ENCODE results near the gene PEX14. TPM values are rescaled to one million over a fixed set of nuclear protein-coding genes. Genes with fewer than 3 reads are reported as not detected.

Gene PEX14
- total RNA-seq, 1 experiment from 2014 or later, result 29.3 TPM

GRCh38 chr1:10583641-10584040, 108.9 kb downstream of the PEX14 start:
- H3K36me3 ChIP-seq (ENCODE audit: control insufficient read depth in 1 of 2, insufficient read depth in 2 of 2, low read length in 2 of 2), result no peaks in the 10 kb centered on the region
- ChIA-PET RAD21 (ENCODE audit: low non-redundant PET in 1 of 2, low total read pairs in 2 of 2, uncharacterized antibody in 2 of 2, unreplicated experiment in 2 of 2) (no interaction called here), POLR2A (no interaction called here), CTCF (no interaction called here)
- no peak overlapping the region for H3K27ac ChIP-seq (ENCODE audit: low read depth, low read length)
- H3K79me2 ChIP-seq (ENCODE audit: insufficient read depth, low read length), result no peaks in the 10 kb centered on the region
- H3K4me3 ChIP-seq (replicated peaks in 1 of 2; ENCODE audit: low read depth in 1 of 2, low read length in 2 of 2), result no peak overlapping the region
- H3K27me3 ChIP-seq (ENCODE audit: insufficient read depth, low read length), result no peaks in the 10 kb centered on the region
- H3K9me3 ChIP-seq (ENCODE audit: control insufficient read depth in 1 of 2, insufficient read depth in 1 of 2, low read depth in 1 of 2, low read length in 2 of 2), result no peaks in the 10 kb centered on the region
- DNase-seq (ENCODE audit: low read depth, low spot score) (no peak), ATAC-seq (no peak)
- intact Hi-C loops (cut with micrococcal nuclease), result no loop called here
- no peak overlapping the region for H2AFZ ChIP-seq (ENCODE audit: low read depth, low read length, poor library complexity, severe bottlenecking)
- peaks cover 6% of the 10 kb centered on the region; the same call in 1 of the 2 replicates for H4K20me1 ChIP-seq (ENCODE audit: insufficient read depth)
- no peaks in the 10 kb centered on the region for H3K9me2 ChIP-seq (ENCODE audit: insufficient read depth)
- no peak for TF ChIP-seq MAX (IDR thresholded peaks at IDR 0.05)
- no peak for TF ChIP-seq ELF1 (IDR thresholded peaks at IDR 0.05; ENCODE audit: borderline replicate concordance, low read depth)
- no peak for TF ChIP-seq ZFX (IDR thresholded peaks at IDR 0.05)
- no peak for TF ChIP-seq TCF7L2 (IDR thresholded peaks at IDR 0.05; ENCODE audit: borderline replicate concordance, extremely low read depth, insufficient read depth, insufficient read length)
- no peak for TF ChIP-seq EZH2phosphoT487 (IDR thresholded peaks at IDR 0.05; ENCODE audit: borderline replicate concordance)
- BruUV-seq (replicated peaks), result no TSS peak
- no peak overlapping the region for H3K9ac ChIP-seq (ENCODE audit: low read length)
- no peak overlapping the region for H3K4me2 ChIP-seq (ENCODE audit: low read length)
- no peaks in the 10 kb centered on the region for H3K4me1 ChIP-seq (ENCODE audit: control insufficient read depth in 1 of 2, insufficient read depth in 2 of 2, low read length in 2 of 2)

DNA sequence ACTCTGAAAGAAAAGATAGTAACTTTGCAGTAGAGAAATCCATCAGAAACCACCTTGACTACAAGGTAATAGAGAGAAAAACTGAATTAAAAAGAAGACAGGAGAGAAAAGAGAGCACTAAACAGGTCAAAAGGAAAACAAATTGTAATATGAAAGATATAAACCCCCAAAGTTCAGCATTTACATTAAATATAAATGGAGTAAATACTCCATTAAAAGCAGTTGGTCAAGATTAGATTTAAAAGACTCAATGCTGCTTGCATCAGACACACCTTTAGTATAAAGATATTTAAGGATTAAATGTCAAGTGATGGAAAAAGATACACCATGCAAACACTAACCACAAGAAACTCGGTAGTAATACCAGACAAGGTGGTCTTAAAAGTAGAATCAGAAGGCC, 110.5 kb downstream of the PEX14 start:
- peaks cover 6% of the 10 kb centered on the region; the same call in 1 of the 2 replicates for H4K20me1 ChIP-seq (ENCODE audit: insufficient read depth)
- H3K9me2 ChIP-seq (ENCODE audit: insufficient read depth), result no peaks in the 10 kb centered on the region
- TF ChIP-seq FOSL1 (IDR thresholded peaks at IDR 0.05; ENCODE audit: low read depth) (no peak), SRF (IDR thresholded peaks at IDR 0.05; ENCODE audit: low read depth) (no peak), POLR2AphosphoS5 (IDR thresholded peaks at IDR 0.05; ENCODE audit: low read depth, low read length) (no peak), JUND (IDR thresholded peaks at IDR 0.05) (no peak), SIN3A (IDR thresholded peaks at IDR 0.05; ENCODE audit: low read depth) (no peak), EZH2phosphoT487 (IDR thresholded peaks at IDR 0.05; ENCODE audit: borderline replicate concordance) (no peak), ZFX (IDR thresholded peaks at IDR 0.05) (no peak), CTCF (IDR thresholded peaks at IDR 0.05 in 2 of 3, conservative IDR thresholded peaks at IDR 0.05 in 1 of 3; ENCODE audit: borderline replicate concordance in 1 of 3, insufficient read depth in 1 of 3, low read depth in 2 of 3, low read length in 2 of 3) (no peak), MAX (IDR thresholded peaks at IDR 0.05) (no peak), ZNF274 (IDR thresholded peaks at IDR 0.05; ENCODE audit: low read depth, low read length) (no peak), CBX3 (IDR thresholded peaks at IDR 0.05; ENCODE audit: low read depth) (no peak)
- ATAC-seq, result no peak
- no peak overlapping the region for H3K27ac ChIP-seq (ENCODE audit: low read depth, low read length)
- H3K4me3 ChIP-seq (replicated peaks in 1 of 2; ENCODE audit: low read depth in 1 of 2, low read length in 2 of 2), result no peak overlapping the region
- no peaks in the 10 kb centered on the region for H3K79me2 ChIP-seq (ENCODE audit: insufficient read depth, low read length)
- ChIA-PET CTCF (no interaction called here), POLR2A (no interaction called here), RAD21 (ENCODE audit: low non-redundant PET in 1 of 2, low total read pairs in 2 of 2, uncharacterized antibody in 2 of 2, unreplicated experiment in 2 of 2) (no interaction called here)
- intact Hi-C loops (cut with micrococcal nuclease), result no loop called here
- no TSS peak for BruUV-seq (replicated peaks)
- DNase-seq (ENCODE audit: low read depth, low spot score), result no peak
- no peaks in the 10 kb centered on the region for H3K27me3 ChIP-seq (ENCODE audit: insufficient read depth, low read length)
- no peaks in the 10 kb centered on the region for H3K4me1 ChIP-seq (ENCODE audit: control insufficient read depth in 1 of 2, insufficient read depth in 2 of 2, low read length in 2 of 2)
- no peak overlapping the region for H2AFZ ChIP-seq (ENCODE audit: low read depth, low read length, poor library complexity, severe bottlenecking)
- no peak overlapping the region for H3K4me2 ChIP-seq (ENCODE audit: low read length)
- H3K9me3 ChIP-seq (ENCODE audit: control insufficient read depth in 1 of 2, insufficient read depth in 1 of 2, low read depth in 1 of 2, low read length in 2 of 2), result no peaks in the 10 kb centered on the region
- H3K9ac ChIP-seq (ENCODE audit: low read length), result no peak overlapping the region
- no peaks in the 10 kb centered on the region for H3K36me3 ChIP-seq (ENCODE audit: control insufficient read depth in 1 of 2, insufficient read depth in 2 of 2, low read length in 2 of 2)
